ENCODE data around the gene LTBP3. TPM values are rescaled to one million over a fixed set of nuclear protein-coding genes. Genes with fewer than 3 reads are reported as not detected.

LTBP3 gene
- total RNA-seq, 2 experiments from 2014 or later = 116 to 119 TPM

DNA sequence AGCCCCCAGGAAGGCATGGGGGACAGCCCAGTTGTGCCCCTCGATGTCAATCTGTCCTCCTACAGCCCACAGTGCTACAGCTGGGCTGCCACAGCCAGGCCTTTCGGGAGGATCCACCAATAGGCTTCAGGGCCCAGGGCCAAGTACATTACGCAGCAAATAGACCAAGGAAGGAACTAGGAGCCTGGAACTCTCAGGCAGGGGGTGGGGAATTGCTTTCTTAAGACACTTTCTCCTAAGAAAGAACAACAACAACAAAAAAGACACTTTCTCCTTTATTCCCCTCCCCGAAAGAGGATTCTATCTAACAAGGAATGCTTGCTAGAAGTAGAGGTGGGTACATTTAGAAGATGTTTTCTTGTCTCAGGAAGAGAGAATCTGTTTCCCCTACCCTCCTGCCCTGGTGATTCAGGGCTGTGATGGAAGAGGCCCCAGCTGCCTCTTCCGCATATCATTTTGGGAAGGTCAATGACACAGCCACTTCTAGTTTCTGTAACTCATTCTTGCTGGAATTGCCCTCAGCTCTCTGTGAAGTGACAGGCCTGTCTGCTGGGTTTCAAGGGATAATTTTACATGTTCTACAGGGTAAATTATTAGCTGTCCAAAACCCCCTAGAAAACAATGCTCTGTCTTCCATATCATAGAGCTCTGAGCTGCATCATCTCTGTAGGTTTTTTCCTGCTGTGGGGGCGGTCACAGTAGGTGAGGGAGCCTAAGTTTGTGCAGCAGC is 65.4 kb downstream of the LTBP3 start:
- H3K9me3 Mint-ChIP-seq = no peaks in the 10 kb centered on the region
- H3K4me3 Mint-ChIP-seq = no peak overlapping the region
- no peak overlapping the region for H3K27ac Mint-ChIP-seq
- peaks cover 35% of the 10 kb centered on the region for H3K4me1 Mint-ChIP-seq
- DNase-seq (no peak), ATAC-seq (ENCODE audit: low read depth) (no peak)
- no peaks in the 10 kb centered on the region for H3K27me3 Mint-ChIP-seq
- POLR2A ChIA-PET = interaction anchor here (7.3 to 28.7 kb wide), 3 partner anchors 13 to 71 kb away, joined by 46 to 2884 read pairs (median 686); partner anchors contain the start of gene NEAT1
- no peaks in the 10 kb centered on the region for H3K36me3 Mint-ChIP-seq

GRCh38 chr11:65492387-65492636 is 65.8 kb downstream of the LTBP3 start:
- Mint-ChIP-seq H3K9me3 (no peaks in the 10 kb centered on the region), H3K4me1 (peaks cover 36% of the 10 kb centered on the region), H3K27ac (no peak overlapping the region), H3K36me3 (no peaks in the 10 kb centered on the region), H3K4me3 (no peak overlapping the region), H3K27me3 (no peaks in the 10 kb centered on the region)
- DNase-seq (no peak), ATAC-seq (ENCODE audit: low read depth) (no peak)
- POLR2A ChIA-PET = interaction anchor here (7.3 to 28.7 kb wide), 3 partner anchors 14 to 71 kb away, joined by 46 to 2884 read pairs (median 686); partner anchors contain the start of gene NEAT1

GRCh38 chr11:65491614-65492386 is 66.4 kb downstream of the LTBP3 start:
- Mint-ChIP-seq H3K27ac (no peak overlapping the region), H3K27me3 (no peaks in the 10 kb centered on the region), H3K36me3 (no peaks in the 10 kb centered on the region), H3K4me3 (no peak overlapping the region), H3K4me1 (peaks cover 32% of the 10 kb centered on the region), H3K9me3 (no peaks in the 10 kb centered on the region)
- ATAC-seq (ENCODE audit: low read depth) = no peak
- no peak for DNase-seq
- POLR2A ChIA-PET = interaction anchor here (7.3 to 28.7 kb wide), 3 partner anchors 14 to 70 kb away, joined by 46 to 2884 read pairs (median 686); partner anchors contain the start of gene NEAT1

GRCh38 chr11:65491163-65491465 is 67.0 kb downstream of the LTBP3 start:
- H3K36me3 Mint-ChIP-seq = no peaks in the 10 kb centered on the region
- H3K4me1 Mint-ChIP-seq = peaks cover 27% of the 10 kb centered on the region
- H3K27me3 Mint-ChIP-seq = no peaks in the 10 kb centered on the region
- H3K4me3 Mint-ChIP-seq = no peak overlapping the region
- ATAC-seq (ENCODE audit: low read depth) = no peak
- DNase-seq = no peak
- H3K9me3 Mint-ChIP-seq = no peaks in the 10 kb centered on the region
- no peak overlapping the region for H3K27ac Mint-ChIP-seq
- POLR2A ChIA-PET = interaction anchor here (7.3 to 28.7 kb wide), 3 partner anchors 15 to 70 kb away, joined by 46 to 2884 read pairs (median 686); partner anchors contain the start of gene NEAT1

GRCh38 chr11:65489706-65490320 is 68.3 kb downstream of the LTBP3 start:
- ATAC-seq (ENCODE audit: low read depth) = no peak
- H3K9me3 Mint-ChIP-seq = no peaks in the 10 kb centered on the region

DNA sequence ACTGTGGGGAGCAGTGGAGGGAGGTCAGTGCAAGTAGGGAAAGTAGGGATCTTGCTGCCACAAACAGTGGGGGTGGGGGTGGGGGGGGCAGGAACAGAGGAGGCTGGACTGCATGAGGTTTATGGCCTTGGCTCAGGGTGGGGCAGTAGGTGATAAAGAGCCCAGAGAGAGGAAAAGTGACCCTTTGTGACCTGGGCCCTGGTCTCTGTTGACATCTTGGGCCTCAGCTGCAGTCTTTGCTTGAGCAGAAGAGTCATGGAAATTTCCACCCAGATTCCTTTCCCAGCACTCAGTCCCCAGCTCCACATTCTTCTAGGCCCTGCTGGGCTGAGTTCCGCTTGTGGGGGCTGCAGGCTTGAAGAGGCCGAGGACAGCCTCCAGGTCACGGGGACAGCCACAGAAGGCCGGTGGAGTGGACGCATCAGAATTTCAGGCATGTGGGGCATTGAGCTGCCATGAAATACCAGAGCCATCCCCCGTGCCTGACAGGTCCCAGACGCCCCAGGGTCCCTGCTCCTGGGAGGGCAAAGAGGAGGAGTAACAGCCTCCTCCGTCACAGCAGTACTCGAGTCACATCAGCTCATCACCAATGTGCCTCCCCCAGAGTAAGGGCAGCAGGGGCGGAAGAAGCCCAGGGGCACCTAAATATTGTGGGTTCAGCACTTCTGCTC is 69.0 kb downstream of the LTBP3 start:
- no peaks in the 10 kb centered on the region for H3K36me3 Mint-ChIP-seq
- POLR2A ChIA-PET = interaction anchor here (7.3 to 28.7 kb wide), 4 partner anchors 9 to 68 kb away, joined by 46 to 2884 read pairs (median 384); partner anchors contain the start of genes MALAT1 and NEAT1
- H3K4me3 Mint-ChIP-seq = no peak overlapping the region
- peaks cover 24% of the 10 kb centered on the region for H3K4me1 Mint-ChIP-seq
- ATAC-seq (ENCODE audit: low read depth) (no peak), DNase-seq (no peak)
- no peak overlapping the region for H3K27ac Mint-ChIP-seq
- peaks cover 2% of the 10 kb centered on the region for H3K27me3 Mint-ChIP-seq
- no peaks in the 10 kb centered on the region for H3K9me3 Mint-ChIP-seq

More at GRCh38 chr11:65489706-65490320, 68.3 kb downstream of the LTBP3 start:
- POLR2A ChIA-PET = interaction anchor here (7.3 to 28.7 kb wide), 4 partner anchors 8 to 69 kb away, joined by 46 to 2884 read pairs (median 384); partner anchors contain the start of genes MALAT1 and NEAT1
- H3K27ac Mint-ChIP-seq = no peak overlapping the region
- H3K36me3 Mint-ChIP-seq = no peaks in the 10 kb centered on the region
- no peak overlapping the region for H3K4me3 Mint-ChIP-seq
- H3K27me3 Mint-ChIP-seq = peaks cover 2% of the 10 kb centered on the region
- no peak for DNase-seq
- peaks cover 29% of the 10 kb centered on the region for H3K4me1 Mint-ChIP-seq

Other genes with a start within 250 kb of the LTBP3 start
- 1 to 10 TPM in 1 of 2 experiments, under 1 TPM in 1; 0.51 to 1.7 TPM for gene CDC42EP2, start 243.5 kb downstream of the LTBP3 start, total RNA-seq
- gene DPF2, start 224.5 kb downstream of the LTBP3 start, total RNA-seq = 10 to 100 TPM; 80.2 to 82.7 TPM
- 1 to 10 TPM in 1 of 2 experiments, under 1 TPM in 1; 0.97 to 1.2 TPM for gene TIGD3, start 203.6 kb downstream of the LTBP3 start, total RNA-seq
- 10 to 100 TPM; 25.5 to 29.6 TPM for gene SLC25A45, start 175.7 kb downstream of the LTBP3 start, total RNA-seq
- gene FRMD8, start 171.7 kb downstream of the LTBP3 start, total RNA-seq = 10 to 100 TPM; 51.5 to 55.4 TPM
- gene NEAT1, start 135.6 kb downstream of the LTBP3 start, total RNA-seq = 100 to 1,000 TPM; 402 to 407 TPM
- over 10,000 TPM; 13,719 to 14,448 TPM for gene MALAT1, start 59.3 kb downstream of the LTBP3 start, total RNA-seq
- gene SCYL1, start 33.3 kb downstream of the LTBP3 start, total RNA-seq = 10 to 100 TPM; 74.2 to 74.9 TPM
- 10 to 100 TPM; 27.2 to 30.0 TPM for gene ZNRD2, start 12.1 kb upstream of the LTBP3 start, total RNA-seq
- gene FAM89B, start 14.2 kb upstream of the LTBP3 start, total RNA-seq = 10 to 100 TPM; 40.9 to 44.1 TPM
- gene EHBP1L1, start 17.7 kb upstream of the LTBP3 start, total RNA-seq = 100 to 1,000 TPM; 118 to 120 TPM
- 1 to 10 TPM in 1 of 2 experiments, under 1 TPM in 1; 0.96 to 1.0 TPM for gene KCNK7, start 37.4 kb upstream of the LTBP3 start, total RNA-seq
- 10 to 100 TPM; 69.9 to 73.1 TPM for gene MAP3K11, start 55.9 kb upstream of the LTBP3 start, total RNA-seq
- 10 to 100 TPM; 57.2 to 60.2 TPM for gene PCNX3, start 57.4 kb upstream of the LTBP3 start, total RNA-seq
- gene SIPA1, start 79.7 kb upstream of the LTBP3 start, total RNA-seq = 100 to 1,000 TPM; 245 to 266 TPM
- 100 to 1,000 TPM; 112 to 117 TPM for gene RELA, start 104.6 kb upstream of the LTBP3 start, total RNA-seq
- 10 to 100 TPM; 75.6 to 82.6 TPM for gene KAT5, start 153.9 kb upstream of the LTBP3 start, total RNA-seq
- gene RNASEH2C, start 162.4 kb upstream of the LTBP3 start, total RNA-seq = 10 to 100 TPM; 74.8 to 84.2 TPM
- gene AP5B1, start 222.6 kb upstream of the LTBP3 start, total RNA-seq = 10 to 100 TPM; 27.9 to 29.0 TPM
- under 1 TPM; 0.14 to 0.17 TPM for gene OVOL1, start 228.7 kb upstream of the LTBP3 start, total RNA-seq